SHP77 (cell line): ENCODE data around the gene BTG2.
A peak's percentile ranks its signal among the peaks of the same experiment; 100 is the strongest.
"Not testable (repeated sequence)": the region's sequence is repeated elsewhere in the genome, so short reads cannot be mapped to it uniquely, and the experiment has no call there.

Experiments
- DNase-seq, 2 experiments: peaks; one replicate each; lab custom pipeline; 2025; lab: John Stamatoyannopoulos, UW

Gene BTG2, protein sequence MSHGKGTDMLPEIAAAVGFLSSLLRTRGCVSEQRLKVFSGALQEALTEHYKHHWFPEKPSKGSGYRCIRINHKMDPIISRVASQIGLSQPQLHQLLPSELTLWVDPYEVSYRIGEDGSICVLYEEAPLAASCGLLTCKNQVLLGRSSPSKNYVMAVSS

DNA sequence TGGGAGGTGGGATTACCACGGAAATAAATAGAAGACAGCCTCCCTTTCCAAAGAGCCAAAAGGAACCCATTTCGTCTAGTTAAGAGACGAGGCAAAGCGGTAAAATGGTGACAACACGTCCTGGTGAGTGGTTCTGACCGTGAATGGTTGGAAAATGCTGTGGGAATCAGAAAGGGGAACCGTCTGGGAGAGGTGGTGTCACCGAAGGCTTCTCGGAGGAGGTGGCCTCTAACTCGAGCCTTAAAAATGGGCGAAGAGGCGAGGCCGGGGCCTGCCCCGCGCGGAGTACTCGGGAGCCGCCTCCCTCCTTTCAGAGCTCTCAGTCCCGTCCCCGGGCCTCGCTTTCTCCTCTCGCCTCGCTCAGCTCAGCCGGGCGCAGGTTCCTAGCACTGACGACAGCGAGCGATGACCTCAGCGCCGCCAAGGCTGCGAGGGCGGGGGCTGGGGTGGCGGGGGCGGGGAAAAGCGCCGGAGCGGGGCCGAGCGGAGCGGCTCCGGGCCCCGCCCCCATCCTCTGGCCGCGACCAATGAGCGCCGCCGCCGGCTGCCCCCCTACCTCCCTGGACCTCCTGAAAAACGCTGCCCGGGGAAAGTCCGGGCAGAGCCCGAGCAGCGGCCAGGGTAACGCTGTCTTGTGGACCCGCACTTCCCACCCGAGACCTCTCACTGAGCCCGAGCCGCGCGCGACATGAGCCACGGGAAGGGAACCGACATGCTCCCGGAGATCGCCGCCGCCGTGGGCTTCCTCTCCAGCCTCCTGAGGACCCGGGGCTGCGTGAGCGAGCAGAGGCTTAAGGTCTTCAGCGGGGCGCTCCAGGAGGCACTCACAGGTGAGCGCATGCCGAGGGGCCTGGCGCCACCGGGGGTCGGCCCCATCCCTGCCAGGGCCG, at the start of gene BTG2:
TSS of gene BTG2 (plus strand) at position 601 of the 890 bp plus-strand sequence. CDS start at position 689, 88 bp downstream.
- peak; percentile 91 to 92 for DNase-seq

DNA sequence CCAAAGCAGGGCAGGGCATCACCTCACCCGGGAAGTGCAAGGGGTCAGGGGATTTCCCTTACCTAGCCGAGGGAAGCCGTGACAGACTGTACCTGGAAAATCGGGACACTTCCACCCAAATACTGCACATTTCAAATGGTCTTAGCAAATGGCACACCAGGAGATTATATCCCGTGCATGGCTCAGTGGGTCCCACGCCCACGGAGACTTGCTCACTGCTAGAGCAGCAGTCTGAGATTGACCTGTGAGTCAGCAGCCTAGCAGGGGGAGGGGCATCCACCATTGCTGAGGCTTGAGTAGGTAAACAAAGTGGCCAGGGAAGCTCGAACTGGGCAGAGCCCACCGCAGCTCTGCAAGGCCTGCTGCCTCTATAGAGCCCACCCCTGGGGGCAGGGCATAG, 48.7 kb upstream of the BTG2 start:
- DNase-seq, result not testable (repeated sequence)

DNA sequence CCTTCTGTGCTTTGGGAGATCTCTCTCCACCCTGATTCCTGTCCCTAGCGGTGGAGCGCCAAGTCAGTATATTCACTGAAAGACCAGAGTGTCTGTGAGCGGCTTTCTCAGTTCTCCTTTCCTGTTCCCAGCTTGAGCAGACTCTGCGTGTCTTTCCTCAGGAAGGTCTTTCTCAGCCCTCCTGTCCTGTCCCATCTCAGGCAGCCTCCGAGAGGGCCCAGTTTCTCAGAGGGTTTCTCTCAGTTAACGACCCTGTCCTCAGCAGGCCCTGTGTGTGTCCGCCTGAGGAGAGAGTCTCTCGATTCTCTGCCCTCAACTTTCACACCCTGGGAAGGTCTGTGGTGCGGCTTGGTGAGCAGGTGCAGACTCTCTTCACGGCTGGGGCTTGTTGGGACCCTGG, 41.8 kb upstream of the BTG2 start:
- DNase-seq, result no peak

DNA sequence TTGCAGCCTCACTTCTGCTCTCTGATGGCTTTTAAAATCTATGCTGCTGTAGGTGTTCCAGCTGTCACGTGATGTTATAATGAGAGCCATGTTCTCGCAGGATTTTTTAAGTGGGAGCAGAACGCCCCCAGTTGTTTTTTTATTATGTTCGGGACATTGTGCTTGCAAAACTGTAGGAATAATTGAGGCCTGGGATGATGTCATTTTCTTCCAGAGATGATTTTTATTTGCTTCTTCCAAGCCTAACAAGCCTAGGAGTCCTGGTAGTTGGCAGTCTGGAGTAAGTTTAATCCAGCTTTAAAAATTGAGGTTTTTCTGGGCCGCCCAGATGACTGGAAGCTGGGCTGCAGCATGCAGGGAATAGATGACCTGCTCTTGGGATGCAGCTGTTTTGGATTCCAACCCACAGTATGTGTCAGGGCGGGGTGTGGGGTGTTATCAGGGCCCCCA, 41.2 kb upstream of the BTG2 start:
- DNase-seq, result no peak

DNA sequence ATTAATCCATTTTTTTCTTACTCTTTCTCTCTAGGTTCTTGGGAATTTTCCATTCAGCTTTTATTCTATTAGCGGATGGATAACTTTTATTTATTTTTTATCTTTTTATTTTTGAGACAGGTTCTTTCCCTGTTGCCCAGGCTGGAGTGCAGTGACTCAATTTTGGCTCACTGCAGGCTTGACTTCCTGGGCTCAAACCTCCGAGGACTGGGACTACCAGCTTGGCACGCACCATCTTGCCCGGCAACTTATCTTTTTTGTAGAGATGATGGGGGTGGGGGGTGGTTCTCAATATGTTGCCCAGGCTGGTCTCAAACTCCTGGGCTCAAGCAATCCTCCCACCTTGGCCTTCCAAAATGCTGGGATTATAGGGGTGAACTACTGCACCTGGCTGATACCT, 39.8 kb upstream of the BTG2 start:
- DNase-seq, result no peak

DNA sequence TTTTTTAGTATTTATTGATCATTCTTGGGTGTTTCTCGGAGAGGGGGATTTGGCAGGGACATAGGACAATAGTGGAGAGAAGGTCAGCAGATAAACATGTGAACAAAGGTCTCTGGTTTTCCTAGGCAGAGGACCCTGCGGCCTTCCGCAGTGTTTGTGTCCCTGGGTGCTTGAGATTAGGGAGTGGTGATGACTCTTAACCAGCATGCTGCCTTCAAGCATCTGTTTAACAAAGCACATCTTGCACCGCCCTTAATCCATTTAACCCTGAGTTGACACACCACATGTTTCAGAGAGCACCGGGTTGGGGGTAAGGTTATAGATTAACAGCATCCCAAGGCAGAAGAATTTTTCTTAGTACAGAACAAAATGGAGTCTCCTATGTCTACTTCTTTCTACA, 39.2 kb upstream of the BTG2 start:
- not testable (repeated sequence) for DNase-seq

DNA sequence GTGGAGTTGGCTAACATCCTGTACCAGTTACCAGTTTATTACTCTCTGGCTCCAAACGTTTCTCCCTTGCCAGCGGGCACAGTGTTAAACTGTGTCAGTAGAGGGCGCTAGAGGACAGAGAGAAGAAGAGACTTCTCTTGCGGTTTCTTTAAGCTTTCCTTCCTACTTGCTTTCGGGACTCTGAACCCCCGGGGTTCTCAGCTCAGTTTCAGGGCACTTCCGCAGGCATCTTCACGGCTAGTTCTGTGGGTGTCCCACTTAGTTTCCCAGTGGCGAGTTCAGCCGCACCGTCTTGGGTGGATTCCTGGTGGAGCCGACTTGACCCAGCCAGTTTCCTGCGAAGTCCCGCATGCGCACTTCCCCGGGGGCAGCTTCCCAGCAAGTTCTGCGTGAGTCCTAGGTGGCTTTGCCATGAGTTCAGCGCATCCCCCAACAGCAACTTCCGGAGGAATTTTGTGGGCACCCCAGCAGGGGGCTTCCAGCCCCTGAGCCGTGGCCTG, 37.9 kb upstream of the BTG2 start:
- DNase-seq, result peak; percentile 58 to 63

DNA sequence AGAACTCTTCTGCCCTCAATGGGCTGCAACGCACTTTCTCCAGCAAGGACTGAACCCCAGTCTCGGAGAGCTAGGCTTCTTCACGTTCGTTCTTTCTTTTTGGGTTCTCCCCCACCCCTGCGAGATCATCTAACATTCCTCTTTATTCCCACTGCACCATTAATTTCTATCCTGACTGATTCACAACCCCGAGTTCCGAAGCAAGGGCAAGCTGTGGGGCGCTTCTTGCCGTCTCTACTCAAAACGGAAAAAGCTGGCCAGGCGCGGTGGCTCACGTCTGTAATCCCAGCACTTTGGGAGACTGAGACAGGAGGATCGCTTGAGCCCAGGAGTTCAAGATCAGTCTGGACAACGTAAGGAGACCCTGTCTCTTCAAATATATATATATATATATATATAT, 37.4 kb upstream of the BTG2 start:
- no peak for DNase-seq

DNA sequence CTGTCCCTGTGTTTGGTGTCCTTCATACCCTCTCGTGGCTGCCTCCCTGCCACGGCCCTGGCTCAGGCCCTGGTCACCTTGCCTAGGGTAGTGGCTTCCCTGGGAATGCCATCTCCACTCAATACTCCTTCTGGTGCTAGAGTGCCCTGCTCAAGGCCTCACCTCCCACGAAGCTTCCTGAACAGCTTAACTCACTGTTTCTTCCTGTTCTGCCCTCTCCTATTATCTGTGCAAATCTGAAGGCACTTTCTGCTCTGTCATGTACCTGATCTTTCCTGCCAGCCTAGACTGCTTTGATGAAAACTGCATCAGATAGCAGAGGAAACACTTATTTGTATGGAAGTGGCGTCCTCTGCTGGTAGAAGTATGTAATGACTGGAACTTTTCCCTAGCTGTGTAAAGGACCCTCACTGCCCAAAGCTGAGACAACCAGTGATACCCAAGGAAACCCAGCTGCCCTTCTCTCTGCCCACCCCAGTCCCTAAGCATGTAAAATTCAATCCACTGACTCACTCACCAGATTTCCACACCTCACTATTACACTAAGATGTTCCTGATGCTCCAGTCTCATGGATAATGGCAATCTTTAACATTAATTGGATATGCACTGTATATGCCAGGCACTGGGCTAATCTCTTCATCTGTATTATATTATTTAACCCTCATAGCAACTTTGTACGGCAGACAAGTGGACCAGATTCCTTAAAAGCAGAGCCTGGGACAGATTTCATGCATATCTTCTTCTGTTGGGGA, 36.2 kb upstream of the BTG2 start:
- peak; percentile 74 to 76 for DNase-seq

DNA sequence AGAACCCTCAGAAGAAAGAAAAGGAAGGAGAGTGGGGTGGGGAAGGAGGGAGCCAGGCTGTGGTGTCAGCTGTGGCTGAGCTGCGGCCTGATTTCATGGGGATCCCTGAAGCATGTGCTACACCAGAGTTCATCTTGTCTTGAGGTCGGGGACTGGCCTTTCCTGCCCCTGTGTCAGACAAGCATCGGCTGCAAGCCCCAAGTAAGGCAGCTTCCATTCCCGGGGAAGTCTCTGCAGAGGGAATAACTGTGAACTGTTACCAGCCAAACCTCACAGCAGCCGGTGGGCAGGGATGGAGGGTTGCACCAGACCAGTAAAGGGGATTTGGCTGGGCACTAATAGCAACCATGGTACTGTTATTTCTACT, 35.7 kb upstream of the BTG2 start:
- DNase-seq, result no peak

DNA sequence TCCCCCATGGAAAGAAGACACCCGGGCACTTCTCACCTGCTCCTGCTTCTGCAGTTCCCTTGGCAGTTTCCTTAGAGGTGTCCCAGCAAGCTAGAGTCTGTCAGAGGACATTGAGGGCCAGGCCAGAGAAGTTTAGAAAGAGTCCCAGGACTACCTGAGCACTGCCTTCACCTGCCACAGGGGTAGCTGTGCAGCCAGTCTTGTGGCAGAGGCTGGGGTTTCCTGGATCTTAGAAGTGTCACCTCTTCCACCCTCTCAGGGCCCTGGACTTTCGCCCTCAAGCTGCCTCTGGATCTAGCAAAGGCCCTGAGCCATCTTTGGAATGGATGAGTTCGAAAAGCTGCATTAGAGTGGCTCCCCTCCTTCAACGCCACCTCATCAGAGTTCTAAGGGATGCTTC, 34.9 kb upstream of the BTG2 start:
- no peak for DNase-seq

DNA sequence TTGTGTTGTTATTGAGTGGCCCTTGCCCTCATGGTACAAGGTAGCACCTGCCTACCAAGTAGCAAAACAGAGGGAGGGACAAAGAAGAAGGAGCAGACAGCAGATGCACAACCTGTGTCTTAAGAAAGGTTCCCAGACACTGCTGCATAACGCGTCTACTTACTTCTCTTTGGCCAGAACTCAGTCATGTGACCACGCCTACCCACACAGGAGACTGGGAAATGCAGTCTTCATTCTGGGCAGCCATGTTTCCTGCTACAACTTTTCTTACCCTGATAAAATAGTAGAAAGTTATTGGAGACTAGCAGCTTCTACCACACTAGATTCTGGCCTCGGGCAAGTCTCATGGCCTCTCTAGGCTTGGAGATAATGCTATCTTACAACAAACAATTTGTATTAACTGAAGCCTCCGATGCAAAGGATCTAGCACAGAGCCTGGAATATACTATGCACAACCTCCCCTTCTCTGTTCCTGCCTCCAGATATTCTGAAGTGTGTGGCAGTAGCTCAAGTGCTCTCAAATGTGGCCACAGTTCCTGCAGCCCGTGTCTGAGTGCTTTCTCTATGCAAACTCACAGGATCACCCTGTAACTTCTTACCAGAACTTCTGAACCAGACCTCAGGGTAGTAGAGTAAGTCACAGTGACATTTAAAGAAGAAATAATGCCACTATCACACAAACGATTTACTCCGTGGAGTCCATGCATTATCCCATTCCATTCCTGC, 34.1 kb upstream of the BTG2 start:
- DNase-seq, result no peak

DNA sequence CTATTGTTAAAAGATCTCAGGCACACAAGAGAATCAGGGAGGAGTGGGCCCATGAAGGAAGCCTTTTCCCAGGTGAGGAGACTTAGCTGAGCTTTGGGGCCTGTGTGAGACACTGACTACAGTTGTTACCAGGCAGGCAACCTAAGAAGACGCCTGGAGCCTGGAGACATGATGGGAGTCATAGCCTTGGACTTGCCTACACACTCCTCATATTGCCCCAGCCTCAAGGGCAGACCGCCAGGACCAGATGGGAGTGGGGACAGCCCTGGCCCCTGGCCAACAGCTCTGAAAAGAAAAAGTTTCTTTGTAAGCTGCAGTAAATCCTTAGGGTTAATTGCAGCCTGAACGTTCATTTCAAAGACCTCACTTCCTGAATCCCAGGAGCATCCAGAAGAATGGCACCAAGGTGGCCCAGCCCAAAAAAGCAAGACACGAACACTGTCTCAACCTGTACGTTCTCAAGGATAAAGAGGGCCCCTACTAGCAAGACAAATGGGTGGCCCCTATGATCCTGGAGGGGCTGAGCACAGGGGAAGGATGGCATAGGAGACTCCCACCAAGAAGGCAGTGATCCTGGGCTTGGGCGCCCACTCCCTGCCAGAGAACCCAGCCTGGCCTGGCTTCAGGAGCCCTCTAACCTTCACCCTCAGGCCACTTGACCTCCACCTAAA, 33.2 kb upstream of the BTG2 start:
- no peak for DNase-seq

DNA sequence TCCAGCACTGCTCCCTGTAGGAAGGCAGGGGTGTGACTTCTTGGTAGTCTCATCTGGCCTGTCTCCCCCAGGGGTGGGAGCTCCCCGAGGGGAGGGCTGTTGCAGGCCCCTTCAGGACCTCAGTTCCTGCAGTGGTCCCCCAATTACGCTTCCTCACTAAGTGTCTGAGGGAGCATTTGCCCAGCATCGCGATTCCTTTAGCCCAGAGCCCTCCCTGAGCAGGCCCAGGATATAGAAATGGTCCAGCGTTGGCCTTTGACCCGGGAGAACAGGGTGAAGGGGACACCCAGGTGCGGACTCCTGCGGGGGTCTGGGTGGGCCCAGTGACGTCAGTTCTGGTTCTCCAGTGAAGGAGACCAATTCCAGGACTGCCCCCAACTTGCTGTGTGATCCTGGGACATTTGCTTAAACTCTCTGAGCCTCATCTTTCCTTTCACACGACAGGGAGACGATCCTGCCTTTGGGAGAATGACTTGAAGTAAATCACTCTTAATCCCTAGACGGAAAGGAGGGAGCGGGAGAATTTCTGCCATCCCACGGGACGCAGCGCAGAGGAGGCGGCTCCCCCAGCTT, 32.6 kb upstream of the BTG2 start:
- DNase-seq, result no peak

DNA sequence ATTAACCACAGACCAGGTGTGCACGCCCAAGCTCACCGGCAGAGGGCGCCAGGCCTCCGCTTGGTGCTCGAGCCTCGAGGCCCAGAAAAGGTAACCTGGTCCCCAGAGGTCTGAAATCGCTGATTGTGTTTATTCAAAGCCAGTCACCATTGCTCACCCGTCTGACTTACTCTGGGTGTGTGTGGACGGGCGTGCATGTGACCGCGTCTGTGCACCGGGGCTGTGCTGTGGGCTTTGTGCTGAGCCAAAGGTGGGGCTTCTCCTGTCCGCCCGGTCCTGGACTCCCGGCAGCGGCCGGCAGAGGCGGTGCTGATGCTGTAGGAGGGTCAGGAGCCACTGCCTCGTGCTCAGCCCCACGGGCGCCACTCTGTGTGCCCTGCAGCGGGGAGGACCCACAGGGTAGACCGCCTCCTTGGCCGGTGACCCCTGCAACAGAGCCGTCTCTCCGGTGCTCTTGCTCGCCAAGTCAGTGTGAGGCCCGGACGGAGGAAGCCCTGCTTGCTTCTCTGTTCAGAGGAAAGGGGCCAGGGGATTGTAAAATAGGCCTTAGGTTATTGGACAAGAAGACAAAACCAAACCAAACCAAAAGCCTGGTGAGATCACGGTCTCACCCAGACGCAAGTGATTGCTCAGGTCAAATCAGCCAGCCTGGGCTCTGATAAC, 32.0 kb upstream of the BTG2 start:
- DNase-seq, result peak; percentile 86 to 92

DNA sequence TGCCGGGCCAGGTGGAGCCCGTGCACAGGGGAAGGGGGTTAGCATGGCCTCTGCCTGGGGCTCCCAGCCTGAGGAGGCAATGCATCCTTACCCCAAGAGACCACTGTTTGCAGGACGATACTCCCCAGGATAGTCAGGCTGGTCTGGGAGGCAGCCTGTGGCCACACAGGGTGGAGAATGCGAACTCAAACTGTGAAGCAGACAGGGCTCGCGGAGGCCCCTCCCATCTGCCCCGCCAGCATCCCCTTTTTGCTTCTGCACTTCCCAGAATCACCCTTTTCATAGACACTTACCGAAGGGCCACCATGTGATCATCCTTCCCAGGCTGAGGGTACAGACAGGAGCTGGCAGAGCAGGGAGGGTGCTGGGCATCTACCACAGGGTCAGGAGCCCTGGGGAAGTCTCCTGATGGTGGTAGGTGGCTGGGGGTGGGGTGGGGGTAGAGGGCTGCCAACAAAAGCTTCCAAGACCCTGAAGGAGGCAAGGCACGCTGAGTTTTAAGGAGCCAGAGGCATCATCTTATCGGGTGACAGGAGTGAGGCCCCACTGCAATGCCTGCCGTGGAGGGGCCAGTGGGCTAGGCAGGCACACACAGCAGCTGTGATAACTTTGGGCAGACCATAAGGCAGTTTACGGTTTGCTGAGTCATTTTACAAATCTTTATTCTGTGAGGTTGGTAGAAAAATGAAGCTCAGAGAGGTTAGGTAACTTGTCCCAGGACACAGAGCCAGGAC, 31.3 kb upstream of the BTG2 start:
- DNase-seq, result peak in 1 of 2 experiments; percentile 34

DNA sequence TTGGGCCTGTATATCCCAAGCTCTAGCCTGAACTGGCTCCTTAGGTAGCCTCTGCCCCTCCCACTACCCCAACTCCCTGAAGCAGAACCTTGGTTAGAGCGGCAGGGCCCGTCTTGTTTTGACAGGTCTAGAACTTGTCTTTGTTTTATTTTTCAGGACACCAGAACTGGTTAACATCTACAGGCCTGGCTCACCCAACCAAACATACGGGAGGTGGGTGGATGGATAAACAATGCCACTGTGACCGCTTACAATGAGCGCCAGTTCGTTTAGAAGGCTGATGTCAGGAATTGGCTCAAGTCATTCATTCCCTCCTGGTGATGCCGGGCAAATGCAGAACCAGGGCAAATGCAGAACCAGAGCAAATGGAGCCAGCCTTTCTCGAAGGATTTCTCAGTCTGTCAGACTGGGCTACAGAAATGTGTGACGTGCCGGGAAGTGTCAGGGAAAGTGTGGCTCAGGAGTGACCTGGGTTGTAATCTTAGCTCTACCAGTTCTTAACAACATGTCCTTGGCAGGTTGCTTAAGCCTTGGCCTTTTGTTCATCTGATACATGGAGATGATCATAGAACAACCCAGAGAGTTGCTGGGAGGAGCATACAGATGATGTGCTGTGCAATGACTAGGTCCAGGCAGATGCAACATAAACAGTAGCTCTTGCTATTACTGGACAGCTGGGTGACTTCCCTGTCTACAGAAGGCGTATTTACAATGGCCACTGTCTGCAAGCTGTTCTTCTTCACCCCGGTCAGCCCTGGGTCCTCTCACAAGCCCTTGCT, 30.5 kb upstream of the BTG2 start:
- peak in 1 of 2 experiments; percentile 42 for DNase-seq

DNA sequence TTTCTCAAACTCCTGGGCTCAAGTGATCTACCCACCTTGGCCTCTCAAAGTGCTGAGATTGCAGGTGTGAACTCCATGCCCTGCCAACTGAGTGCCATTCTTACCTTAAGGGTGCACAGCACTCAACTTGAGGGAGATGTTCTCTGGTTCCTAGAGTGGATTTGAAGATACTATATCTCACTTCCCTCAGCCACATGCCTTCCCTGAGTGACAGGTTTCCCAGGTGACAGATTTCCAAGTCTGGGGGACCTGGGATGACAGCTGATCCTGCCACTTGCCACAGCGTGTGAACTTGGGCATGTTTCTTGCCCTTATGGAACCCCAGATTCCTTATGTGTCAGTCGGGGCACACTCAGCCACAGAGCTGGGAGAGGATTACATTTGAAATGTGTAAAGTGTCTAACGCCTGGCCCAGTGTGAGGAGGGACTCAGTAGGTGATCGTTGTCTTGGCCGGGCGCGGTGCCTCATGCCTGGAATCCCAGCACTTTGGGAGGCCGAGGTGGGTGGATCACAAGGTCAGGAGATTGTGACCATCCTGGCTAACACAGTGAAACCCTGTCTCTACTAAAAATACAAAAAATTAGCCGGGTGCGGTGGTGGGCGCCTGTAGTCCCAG, 29.6 kb upstream of the BTG2 start:
- DNase-seq, result no peak

DNA sequence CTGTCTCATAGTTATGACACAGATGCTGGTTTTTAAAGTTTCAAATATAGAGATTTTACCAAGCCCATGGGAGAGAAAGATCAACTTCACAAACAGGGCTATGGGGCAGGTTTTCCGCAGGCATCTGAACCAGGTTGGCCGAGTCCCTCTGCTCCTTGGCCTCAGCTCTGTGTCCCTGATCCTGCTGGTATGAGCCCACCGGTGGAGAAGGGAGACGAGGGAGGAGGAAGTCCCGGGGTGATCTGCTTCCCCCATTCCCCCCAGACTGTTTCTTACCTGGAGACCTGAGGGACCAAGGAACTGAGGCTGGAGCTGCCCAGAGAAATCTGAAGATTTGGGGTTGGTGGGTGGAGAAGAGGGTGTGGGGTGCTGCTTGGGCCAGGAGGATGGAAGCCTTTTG, 28.9 kb upstream of the BTG2 start:
- no peak for DNase-seq
